ENCODE data around the gene PTGFR.

The PTGFR gene

GRCh38 chr1:78553859-78554258 lies 63.1 kb downstream of the PTGFR start:
- Histone ChIP-seq H3K36me3 (ENCODE audit: insufficient read depth, low read depth, low read length) (no peaks in the 10 kb centered on the region), H3K4me3 (ENCODE audit: low read length) (no peak overlapping the region), H3K9me3 (ENCODE audit: insufficient read depth, low read depth, low read length) (peaks cover 18% of the 10 kb centered on the region; the same call in 1 of the 2 replicates), H3K4me1 (ENCODE audit: insufficient read depth, low read length) (no peaks in the 10 kb centered on the region), H3K9ac (ENCODE audit: low read depth, low read length) (no peak overlapping the region), H3K27me3 (ENCODE audit: insufficient read depth, low read length) (no peaks in the 10 kb centered on the region), H3K27ac (ENCODE audit: low read length) (no peak overlapping the region)

DNA sequence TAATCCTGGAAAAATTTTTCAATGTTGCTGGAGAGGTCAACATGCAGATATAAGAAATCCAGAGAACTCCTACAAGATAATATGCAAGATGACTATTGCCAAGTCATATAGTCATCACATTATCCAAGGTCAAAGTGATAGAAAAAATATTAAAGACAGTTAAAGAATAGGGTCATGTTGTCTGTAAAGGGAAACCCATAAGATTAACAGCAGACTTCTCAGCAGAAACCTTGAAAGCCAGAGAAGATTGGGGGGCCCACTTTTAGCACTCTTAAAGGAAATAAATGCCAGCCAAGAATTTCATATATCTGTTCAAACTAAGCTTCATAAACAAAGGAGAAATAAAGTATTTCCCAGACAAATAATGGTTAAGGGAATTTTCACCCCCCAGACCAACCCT lies 64.1 kb downstream of the PTGFR start:
- Histone ChIP-seq H3K9me3 (ENCODE audit: insufficient read depth, low read depth, low read length) (peaks cover 15% of the 10 kb centered on the region; the same call in 1 of the 2 replicates), H3K36me3 (ENCODE audit: insufficient read depth, low read depth, low read length) (no peaks in the 10 kb centered on the region), H3K27me3 (ENCODE audit: insufficient read depth, low read length) (no peaks in the 10 kb centered on the region), H3K9ac (ENCODE audit: low read depth, low read length) (no peak overlapping the region), H3K4me1 (ENCODE audit: insufficient read depth, low read length) (no peaks in the 10 kb centered on the region), H3K27ac (ENCODE audit: low read length) (no peak overlapping the region), H3K4me3 (ENCODE audit: low read length) (no peak overlapping the region)

DNA sequence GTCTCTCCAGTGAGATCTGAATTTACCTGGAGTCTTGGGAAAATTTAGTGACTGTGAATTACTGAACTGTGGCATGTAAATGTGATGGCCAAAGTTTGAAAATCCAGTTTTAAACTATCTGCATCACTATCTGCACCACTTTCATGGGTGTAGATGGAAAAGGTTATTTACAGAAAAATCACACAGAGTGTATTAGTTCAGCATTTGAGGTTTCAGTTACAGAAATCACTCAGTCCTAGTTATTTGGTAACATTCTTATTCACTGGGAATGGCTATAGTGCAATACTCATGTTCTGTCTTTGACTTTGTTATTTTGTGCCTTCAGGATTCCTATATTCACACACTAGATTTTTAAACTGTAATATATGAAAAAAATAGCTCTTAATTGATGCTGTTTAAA lies 68.9 kb downstream of the PTGFR start:
- Histone ChIP-seq H3K9ac (ENCODE audit: low read depth, low read length) (no peak overlapping the region), H3K4me3 (ENCODE audit: low read length) (no peak overlapping the region), H3K9me3 (ENCODE audit: insufficient read depth, low read depth, low read length) (peaks cover 6% of the 10 kb centered on the region; the same call in 1 of the 2 replicates), H3K36me3 (ENCODE audit: insufficient read depth, low read depth, low read length) (no peaks in the 10 kb centered on the region), H3K27me3 (ENCODE audit: insufficient read depth, low read length) (no peaks in the 10 kb centered on the region), H3K4me1 (ENCODE audit: insufficient read depth, low read length) (no peaks in the 10 kb centered on the region), H3K27ac (ENCODE audit: low read length) (no peak overlapping the region)

GRCh38 chr1:78560811-78561210 lies 70.0 kb downstream of the PTGFR start:
- Histone ChIP-seq H3K27me3 (ENCODE audit: insufficient read depth, low read length) (no peaks in the 10 kb centered on the region), H3K27ac (ENCODE audit: low read length) (no peak overlapping the region), H3K4me3 (ENCODE audit: low read length) (no peak overlapping the region), H3K4me1 (ENCODE audit: insufficient read depth, low read length) (no peaks in the 10 kb centered on the region), H3K9ac (ENCODE audit: low read depth, low read length) (no peak overlapping the region), H3K9me3 (ENCODE audit: insufficient read depth, low read depth, low read length) (no peaks in the 10 kb centered on the region), H3K36me3 (ENCODE audit: insufficient read depth, low read depth, low read length) (no peaks in the 10 kb centered on the region)

DNA sequence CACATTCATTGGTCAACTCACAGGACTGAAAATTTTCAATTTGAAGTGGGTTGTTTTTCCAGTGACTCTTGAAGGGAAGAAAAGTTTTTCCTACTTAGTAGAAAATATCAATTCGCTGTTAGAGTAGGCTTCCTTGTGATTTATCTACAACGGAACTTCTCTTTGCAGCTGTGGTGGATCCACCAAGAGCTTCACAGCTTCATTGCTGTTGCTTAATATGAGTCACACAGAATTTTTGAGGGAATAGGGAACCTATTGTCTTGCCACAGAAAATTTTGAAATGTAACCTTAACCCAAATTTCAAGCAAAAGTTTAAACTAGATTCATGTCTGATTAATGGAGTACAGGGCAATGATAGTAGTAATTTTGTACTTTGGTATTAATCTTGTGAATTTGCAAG lies 71.1 kb downstream of the PTGFR start:
- Histone ChIP-seq H3K4me3 (ENCODE audit: low read length) (no peak overlapping the region), H3K27ac (ENCODE audit: low read length) (no peak overlapping the region), H3K9ac (ENCODE audit: low read depth, low read length) (no peak overlapping the region), H3K36me3 (ENCODE audit: insufficient read depth, low read depth, low read length) (no peaks in the 10 kb centered on the region), H3K9me3 (ENCODE audit: insufficient read depth, low read depth, low read length) (no peaks in the 10 kb centered on the region), H3K4me1 (ENCODE audit: insufficient read depth, low read length) (no peaks in the 10 kb centered on the region), H3K27me3 (ENCODE audit: insufficient read depth, low read length) (no peaks in the 10 kb centered on the region)

GRCh38 chr1:78565393-78565792 lies 74.6 kb downstream of the PTGFR start:
- no peaks in the 10 kb centered on the region for H3K36me3 ChIP-seq (ENCODE audit: insufficient read depth, low read depth, low read length)

GRCh38 chr1:78570539-78570938 lies 79.8 kb downstream of the PTGFR start:
- Histone ChIP-seq H3K9me3 (ENCODE audit: insufficient read depth, low read depth, low read length) (no peaks in the 10 kb centered on the region), H3K27me3 (ENCODE audit: insufficient read depth, low read length) (no peaks in the 10 kb centered on the region), H3K4me1 (ENCODE audit: insufficient read depth, low read length) (no peaks in the 10 kb centered on the region), H3K36me3 (ENCODE audit: insufficient read depth, low read depth, low read length) (no peaks in the 10 kb centered on the region), H3K4me3 (ENCODE audit: low read length) (no peak overlapping the region), H3K27ac (ENCODE audit: low read length) (no peak overlapping the region), H3K9ac (ENCODE audit: low read depth, low read length) (no peak overlapping the region)

More at GRCh38 chr1:78565393-78565792, 74.6 kb downstream of the PTGFR start:
- H3K4me1 ChIP-seq (ENCODE audit: insufficient read depth, low read length), result no peaks in the 10 kb centered on the region
- no peaks in the 10 kb centered on the region for H3K27me3 ChIP-seq (ENCODE audit: insufficient read depth, low read length)
- no peak overlapping the region for H3K9ac ChIP-seq (ENCODE audit: low read depth, low read length)
- no peak overlapping the region for H3K27ac ChIP-seq (ENCODE audit: low read length)
- no peak overlapping the region for H3K4me3 ChIP-seq (ENCODE audit: low read length)
- no peaks in the 10 kb centered on the region for H3K9me3 ChIP-seq (ENCODE audit: insufficient read depth, low read depth, low read length)

GRCh38 chr1:78577257-78578100 lies 86.7 kb downstream of the PTGFR start:
- H3K27me3 ChIP-seq (ENCODE audit: insufficient read depth, low read length), result no peaks in the 10 kb centered on the region
- no peak overlapping the region for H3K27ac ChIP-seq (ENCODE audit: low read length)
- no peak overlapping the region for H3K4me3 ChIP-seq (ENCODE audit: low read length)
- H3K9ac ChIP-seq (ENCODE audit: low read depth, low read length), result no peak overlapping the region
- no peaks in the 10 kb centered on the region for H3K4me1 ChIP-seq (ENCODE audit: insufficient read depth, low read length)
- H3K36me3 ChIP-seq (ENCODE audit: insufficient read depth, low read depth, low read length), result no peaks in the 10 kb centered on the region
- no peaks in the 10 kb centered on the region for H3K9me3 ChIP-seq (ENCODE audit: insufficient read depth, low read depth, low read length)

- no peak overlapping the region for H3K27ac ChIP-seq (ENCODE audit: low read length)
These were observed 95.8 kb downstream of the PTGFR start for GRCh38 chr1:78586572-78586971.

GRCh38 chr1:78587211-78587610 lies 96.4 kb downstream of the PTGFR start:
- no peak overlapping the region for H3K9ac ChIP-seq (ENCODE audit: low read depth, low read length)
- no peaks in the 10 kb centered on the region for H3K36me3 ChIP-seq (ENCODE audit: insufficient read depth, low read depth, low read length)
- no peak overlapping the region for H3K4me3 ChIP-seq (ENCODE audit: low read length)
- H3K4me1 ChIP-seq (ENCODE audit: insufficient read depth, low read length), result no peaks in the 10 kb centered on the region
- H3K9me3 ChIP-seq (ENCODE audit: insufficient read depth, low read depth, low read length), result no peaks in the 10 kb centered on the region
- H3K27me3 ChIP-seq (ENCODE audit: insufficient read depth, low read length), result no peaks in the 10 kb centered on the region
- no peak overlapping the region for H3K27ac ChIP-seq (ENCODE audit: low read length)

More at GRCh38 chr1:78586572-78586971, 95.8 kb downstream of the PTGFR start:
- H3K27me3 ChIP-seq (ENCODE audit: insufficient read depth, low read length), result no peaks in the 10 kb centered on the region
- no peaks in the 10 kb centered on the region for H3K4me1 ChIP-seq (ENCODE audit: insufficient read depth, low read length)
- H3K4me3 ChIP-seq (ENCODE audit: low read length), result no peak overlapping the region
- no peaks in the 10 kb centered on the region for H3K36me3 ChIP-seq (ENCODE audit: insufficient read depth, low read depth, low read length)
- H3K9ac ChIP-seq (ENCODE audit: low read depth, low read length), result no peak overlapping the region
- H3K9me3 ChIP-seq (ENCODE audit: insufficient read depth, low read depth, low read length), result no peaks in the 10 kb centered on the region

All from iPS-20b (cell line).